Ishikawa (cell line): ENCODE data around the gene MARCHF10.

Experiments used
- CEBPB ChIP-seq: IDR thresholded peaks from 2 replicates; pipeline ENCODE4 v1.6.1; 2012
- CREB1 ChIP-seq: IDR thresholded peaks from 2 replicates; pipeline ENCODE4 v1.6.1; 2012; ENCODE audit warnings: low read depth
- NFIC ChIP-seq: IDR thresholded peaks from 2 replicates; pipeline ENCODE4 v1.6.1; 2012
- TAF1 ChIP-seq: IDR thresholded peaks from 2 replicates; pipeline ENCODE4 v1.6.1; 2012; ENCODE audit warnings: low read depth, mild to moderate bottlenecking
- TEAD4 ChIP-seq: IDR thresholded peaks from 2 replicates; pipeline ENCODE4 v1.6.1; 2012
- YY1 ChIP-seq: IDR thresholded peaks from 2 replicates; pipeline ENCODE4 v1.6.1; 2012; ENCODE audit warnings: low read depth
- ZBTB7A ChIP-seq: IDR thresholded peaks from 2 replicates; pipeline ENCODE4 v1.6.1; 2012; ENCODE audit warnings: low read depth
- TF ChIP-seq, protein P1 (sequence below): IDR thresholded peaks from 2 replicates; pipeline ENCODE4 v1.6.1; 2012; ENCODE audit warnings: low read depth, mild to moderate bottlenecking
- TF ChIP-seq, protein P2 (sequence below): IDR thresholded peaks from 2 replicates; pipeline ENCODE4 v1.6.1; 2012
- TF ChIP-seq, protein P3 (sequence below): IDR thresholded peaks from 2 replicates; pipeline ENCODE4 v1.6.1; 2012

DNA sequence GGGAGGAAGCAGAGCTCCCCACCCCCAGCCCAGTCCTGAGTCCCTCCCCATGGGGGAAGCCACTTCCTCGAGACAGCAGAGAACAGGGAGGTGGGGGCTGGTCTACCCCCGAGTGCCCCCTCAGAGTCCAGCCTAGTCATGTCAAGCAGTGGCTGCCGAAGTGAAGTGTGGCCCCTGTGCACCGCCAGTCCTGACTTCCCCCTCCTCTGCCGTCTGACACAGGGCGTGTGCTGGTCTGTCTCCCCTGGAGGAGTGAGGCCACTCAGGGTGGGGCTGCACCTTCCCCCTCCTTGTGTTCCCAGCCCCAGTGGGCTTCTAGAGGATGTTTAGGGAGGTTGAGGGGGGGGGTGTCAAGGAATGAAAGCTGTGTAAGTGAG is 133.8 kb downstream of the MARCHF10 start:
- TF ChIP-seq TAF1 (no peak), CEBPB (no peak), YY1 (no peak), ZBTB7A (no peak), NFIC (no peak), TEAD4 (no peak), CREB1 (no peak)
- TF ChIP-seq, protein P1, sequence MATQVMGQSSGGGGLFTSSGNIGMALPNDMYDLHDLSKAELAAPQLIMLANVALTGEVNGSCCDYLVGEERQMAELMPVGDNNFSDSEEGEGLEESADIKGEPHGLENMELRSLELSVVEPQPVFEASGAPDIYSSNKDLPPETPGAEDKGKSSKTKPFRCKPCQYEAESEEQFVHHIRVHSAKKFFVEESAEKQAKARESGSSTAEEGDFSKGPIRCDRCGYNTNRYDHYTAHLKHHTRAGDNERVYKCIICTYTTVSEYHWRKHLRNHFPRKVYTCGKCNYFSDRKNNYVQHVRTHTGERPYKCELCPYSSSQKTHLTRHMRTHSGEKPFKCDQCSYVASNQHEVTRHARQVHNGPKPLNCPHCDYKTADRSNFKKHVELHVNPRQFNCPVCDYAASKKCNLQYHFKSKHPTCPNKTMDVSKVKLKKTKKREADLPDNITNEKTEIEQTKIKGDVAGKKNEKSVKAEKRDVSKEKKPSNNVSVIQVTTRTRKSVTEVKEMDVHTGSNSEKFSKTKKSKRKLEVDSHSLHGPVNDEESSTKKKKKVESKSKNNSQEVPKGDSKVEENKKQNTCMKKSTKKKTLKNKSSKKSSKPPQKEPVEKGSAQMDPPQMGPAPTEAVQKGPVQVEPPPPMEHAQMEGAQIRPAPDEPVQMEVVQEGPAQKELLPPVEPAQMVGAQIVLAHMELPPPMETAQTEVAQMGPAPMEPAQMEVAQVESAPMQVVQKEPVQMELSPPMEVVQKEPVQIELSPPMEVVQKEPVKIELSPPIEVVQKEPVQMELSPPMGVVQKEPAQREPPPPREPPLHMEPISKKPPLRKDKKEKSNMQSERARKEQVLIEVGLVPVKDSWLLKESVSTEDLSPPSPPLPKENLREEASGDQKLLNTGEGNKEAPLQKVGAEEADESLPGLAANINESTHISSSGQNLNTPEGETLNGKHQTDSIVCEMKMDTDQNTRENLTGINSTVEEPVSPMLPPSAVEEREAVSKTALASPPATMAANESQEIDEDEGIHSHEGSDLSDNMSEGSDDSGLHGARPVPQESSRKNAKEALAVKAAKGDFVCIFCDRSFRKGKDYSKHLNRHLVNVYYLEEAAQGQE = no peak
- TF ChIP-seq, protein P2, sequence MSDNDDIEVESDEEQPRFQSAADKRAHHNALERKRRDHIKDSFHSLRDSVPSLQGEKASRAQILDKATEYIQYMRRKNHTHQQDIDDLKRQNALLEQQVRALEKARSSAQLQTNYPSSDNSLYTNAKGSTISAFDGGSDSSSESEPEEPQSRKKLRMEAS = no peak
- TF ChIP-seq, protein P3, sequence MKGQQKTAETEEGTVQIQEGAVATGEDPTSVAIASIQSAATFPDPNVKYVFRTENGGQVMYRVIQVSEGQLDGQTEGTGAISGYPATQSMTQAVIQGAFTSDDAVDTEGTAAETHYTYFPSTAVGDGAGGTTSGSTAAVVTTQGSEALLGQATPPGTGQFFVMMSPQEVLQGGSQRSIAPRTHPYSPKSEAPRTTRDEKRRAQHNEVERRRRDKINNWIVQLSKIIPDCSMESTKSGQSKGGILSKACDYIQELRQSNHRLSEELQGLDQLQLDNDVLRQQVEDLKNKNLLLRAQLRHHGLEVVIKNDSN = no peak
